Liver (tissue), 3 donors: ENCODE data around the gene PRICKLE4.

Source experiments
- HNF4A ChIP-seq, 2 donors: conservative IDR thresholded peaks; 2 replicates each; pipeline ENCODE4 v1.6.1; 2016; ENCODE audit warnings: antibody characterized with exemption in 2 of 2, mild to moderate bottlenecking in 2 of 2
- TAF1 ChIP-seq: conservative IDR thresholded peaks from 2 replicates; pipeline ENCODE4 v1.6.1; 2016; ENCODE audit warnings: antibody characterized with exemption, mild to moderate bottlenecking
- TF ChIP-seq, protein P1 (sequence below): fragments of 150-350 bp; IDR thresholded peaks from 2 replicates; pipeline ENCODE4 v1.5.1; 2017; ENCODE audit warnings: improper control_type of control experiment, low read depth, low read length; ENCODE audit not compliant: missing input control
- donor health status: healthy.
- donor health status: healthy.

DNA sequence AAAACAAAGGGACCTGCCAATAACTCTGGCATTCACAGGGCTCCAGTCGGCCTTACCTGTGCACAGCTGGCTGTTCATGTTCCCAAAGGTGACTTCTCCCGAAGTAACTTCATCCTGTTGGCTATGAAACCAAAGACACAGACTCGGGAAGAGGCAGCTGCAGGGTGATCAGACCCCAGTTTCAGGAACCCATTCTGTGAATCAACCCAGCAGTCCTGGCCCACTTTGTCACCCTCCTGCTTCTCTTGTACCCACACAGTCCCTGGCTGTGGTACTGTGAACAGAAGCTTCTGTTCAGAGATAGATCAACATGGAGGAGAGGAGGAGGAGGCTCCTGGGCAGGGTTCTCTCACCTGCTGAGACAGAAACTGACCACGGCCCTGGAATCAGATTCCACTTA, 24.7 kb upstream of the PRICKLE4 start:
- TF ChIP-seq, protein P1, sequence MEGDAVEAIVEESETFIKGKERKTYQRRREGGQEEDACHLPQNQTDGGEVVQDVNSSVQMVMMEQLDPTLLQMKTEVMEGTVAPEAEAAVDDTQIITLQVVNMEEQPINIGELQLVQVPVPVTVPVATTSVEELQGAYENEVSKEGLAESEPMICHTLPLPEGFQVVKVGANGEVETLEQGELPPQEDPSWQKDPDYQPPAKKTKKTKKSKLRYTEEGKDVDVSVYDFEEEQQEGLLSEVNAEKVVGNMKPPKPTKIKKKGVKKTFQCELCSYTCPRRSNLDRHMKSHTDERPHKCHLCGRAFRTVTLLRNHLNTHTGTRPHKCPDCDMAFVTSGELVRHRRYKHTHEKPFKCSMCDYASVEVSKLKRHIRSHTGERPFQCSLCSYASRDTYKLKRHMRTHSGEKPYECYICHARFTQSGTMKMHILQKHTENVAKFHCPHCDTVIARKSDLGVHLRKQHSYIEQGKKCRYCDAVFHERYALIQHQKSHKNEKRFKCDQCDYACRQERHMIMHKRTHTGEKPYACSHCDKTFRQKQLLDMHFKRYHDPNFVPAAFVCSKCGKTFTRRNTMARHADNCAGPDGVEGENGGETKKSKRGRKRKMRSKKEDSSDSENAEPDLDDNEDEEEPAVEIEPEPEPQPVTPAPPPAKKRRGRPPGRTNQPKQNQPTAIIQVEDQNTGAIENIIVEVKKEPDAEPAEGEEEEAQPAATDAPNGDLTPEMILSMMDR = no peak
- TF ChIP-seq HNF4A (conservative IDR thresholded peaks at IDR 0.05) (no peak), TAF1 (no peak)
